GM21576 (cell line): Measurements from ENCODE around the gene ULBP2.

Experiments
- ATAC-seq: cut with Tn5 transposase; IDR thresholded peaks from one replicate; pipeline ENCODE4 v1.9.1; 2021; ENCODE audit warnings: mild to moderate bottlenecking, moderate library complexity; ENCODE audit not compliant: unreplicated experiment

ULBP2 gene

DNA sequence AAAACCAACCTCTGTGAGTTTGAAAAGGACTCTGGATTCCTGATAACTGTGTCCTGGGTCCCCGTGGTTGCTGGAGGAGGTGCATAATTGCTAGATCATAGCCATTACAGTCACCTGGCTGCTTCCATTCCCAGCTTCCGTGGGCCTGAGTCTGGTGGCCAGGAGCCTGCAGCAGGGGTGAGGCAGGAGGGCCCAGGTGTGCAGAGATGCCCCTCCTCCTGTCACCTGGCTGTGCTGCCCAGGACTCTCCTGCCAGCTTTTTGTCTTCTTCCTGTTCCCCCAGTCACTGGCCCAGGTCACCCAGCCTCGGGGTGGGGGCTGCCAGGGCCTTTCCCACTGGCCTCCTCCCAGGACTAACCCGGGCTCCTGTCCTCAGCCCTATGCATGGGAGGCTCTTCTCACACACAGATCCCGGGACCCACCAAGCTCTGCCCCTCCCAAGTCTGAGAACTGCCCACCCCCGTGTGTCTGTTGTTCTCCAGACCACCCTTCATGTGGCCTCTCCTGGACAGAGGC is 53.5 kb downstream of the ULBP2 start:
- no peak for ATAC-seq

DNA sequence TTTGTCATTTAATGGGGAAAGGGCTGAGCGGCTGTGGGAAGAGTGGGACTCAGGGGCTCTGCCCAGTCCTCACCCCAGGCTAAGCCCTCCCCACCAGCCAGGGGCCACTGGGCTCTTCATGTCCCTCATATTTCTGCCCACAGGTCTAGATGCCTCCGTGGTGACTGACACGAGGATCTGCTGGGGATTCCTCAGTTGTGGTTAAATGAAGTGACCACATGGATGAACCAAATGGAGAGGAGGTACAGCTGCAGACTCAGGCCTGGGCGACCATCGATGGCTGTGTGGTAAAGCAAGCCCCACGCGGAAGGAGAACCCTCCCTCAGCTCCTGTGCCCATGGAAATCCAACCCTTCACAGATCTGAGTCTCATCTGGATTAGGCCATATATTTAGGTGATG is 54.2 kb downstream of the ULBP2 start:
- ATAC-seq: no peak
